ENCODE measurements around the gene SH3BGRL. TPM values are rescaled to one million over a fixed set of nuclear protein-coding genes. Genes with fewer than 3 reads are reported as not detected.

The SH3BGRL gene
- total RNA-seq, 1 experiment from 2014 or later: 46.6 TPM

- Histone ChIP-seq H3K27me3 (ENCODE audit: insufficient read depth, low read depth) (no peaks in the 10 kb centered on the region), H3K9me3 (ENCODE audit: insufficient read depth, low read depth) (no peaks in the 10 kb centered on the region), H3K36me3 (ENCODE audit: low read depth) (no peaks in the 10 kb centered on the region), H3K9me2 (ENCODE audit: insufficient read depth) (no peaks in the 10 kb centered on the region), H3K4me3 (no peak overlapping the region), H3K4me1 (replicated peaks; ENCODE audit: insufficient read depth) (no peaks in the 10 kb centered on the region), H3K79me2 (ENCODE audit: low read depth) (no peaks in the 10 kb centered on the region), H3K4me2 (no peak overlapping the region), H3F3A (ENCODE audit: insufficient read depth, low read depth) (no peaks in the 10 kb centered on the region), H2AFZ (no peak overlapping the region), H4K20me1 (ENCODE audit: insufficient read depth) (no peaks in the 10 kb centered on the region), H3K27ac (no peak overlapping the region)
- intact Hi-C loops (cut with micrococcal nuclease; ENCODE audit: unreplicated experiment): no loop called here
- ChIA-PET CTCF (no interaction called here), POLR2A (ENCODE audit: unreplicated experiment) (no interaction called here)
- TF ChIP-seq, protein P1, sequence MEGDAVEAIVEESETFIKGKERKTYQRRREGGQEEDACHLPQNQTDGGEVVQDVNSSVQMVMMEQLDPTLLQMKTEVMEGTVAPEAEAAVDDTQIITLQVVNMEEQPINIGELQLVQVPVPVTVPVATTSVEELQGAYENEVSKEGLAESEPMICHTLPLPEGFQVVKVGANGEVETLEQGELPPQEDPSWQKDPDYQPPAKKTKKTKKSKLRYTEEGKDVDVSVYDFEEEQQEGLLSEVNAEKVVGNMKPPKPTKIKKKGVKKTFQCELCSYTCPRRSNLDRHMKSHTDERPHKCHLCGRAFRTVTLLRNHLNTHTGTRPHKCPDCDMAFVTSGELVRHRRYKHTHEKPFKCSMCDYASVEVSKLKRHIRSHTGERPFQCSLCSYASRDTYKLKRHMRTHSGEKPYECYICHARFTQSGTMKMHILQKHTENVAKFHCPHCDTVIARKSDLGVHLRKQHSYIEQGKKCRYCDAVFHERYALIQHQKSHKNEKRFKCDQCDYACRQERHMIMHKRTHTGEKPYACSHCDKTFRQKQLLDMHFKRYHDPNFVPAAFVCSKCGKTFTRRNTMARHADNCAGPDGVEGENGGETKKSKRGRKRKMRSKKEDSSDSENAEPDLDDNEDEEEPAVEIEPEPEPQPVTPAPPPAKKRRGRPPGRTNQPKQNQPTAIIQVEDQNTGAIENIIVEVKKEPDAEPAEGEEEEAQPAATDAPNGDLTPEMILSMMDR (conservative IDR thresholded peaks at IDR 0.05): no peak
- no peak for TF ChIP-seq EZH2 (IDR thresholded peaks at IDR 0.05; ENCODE audit: low read depth)
- BruUV-seq (replicated peaks): no TSS peak
- no peak for DNase-seq
These were observed 39.9 kb downstream of the SH3BGRL start for GRCh38 chrX:81241753-81242152.

- no peak for DNase-seq
- Histone ChIP-seq H4K20me1 (ENCODE audit: insufficient read depth) (no peaks in the 10 kb centered on the region), H3K9me3 (ENCODE audit: insufficient read depth, low read depth) (no peaks in the 10 kb centered on the region), H3K9me2 (ENCODE audit: insufficient read depth) (no peaks in the 10 kb centered on the region), H3F3A (ENCODE audit: insufficient read depth, low read depth) (no peaks in the 10 kb centered on the region), H3K27me3 (ENCODE audit: insufficient read depth, low read depth) (no peaks in the 10 kb centered on the region), H2AFZ (no peak overlapping the region), H3K4me2 (no peak overlapping the region), H3K27ac (no peak overlapping the region), H3K4me3 (no peak overlapping the region), H3K79me2 (ENCODE audit: low read depth) (no peaks in the 10 kb centered on the region), H3K4me1 (replicated peaks; ENCODE audit: insufficient read depth) (no peaks in the 10 kb centered on the region), H3K36me3 (ENCODE audit: low read depth) (no peaks in the 10 kb centered on the region)
- intact Hi-C loops (cut with micrococcal nuclease; ENCODE audit: unreplicated experiment): no loop called here
- ChIA-PET POLR2A (ENCODE audit: unreplicated experiment) (interaction anchor here (0.5 kb wide), 1 partner anchor 18 kb away, joined by 3 read pairs; no protein-coding TSS in a partner anchor), CTCF (no interaction called here)
- TF ChIP-seq, protein P1 (conservative IDR thresholded peaks at IDR 0.05): no peak
- TF ChIP-seq EZH2 (IDR thresholded peaks at IDR 0.05; ENCODE audit: low read depth): no peak
- BruUV-seq (replicated peaks): no TSS peak
These were observed 54.0 kb downstream of the SH3BGRL start for GRCh38 chrX:81255876-81256275.

GRCh38 chrX:81257817-81258216 is 55.9 kb downstream of the SH3BGRL start:
- H4K20me1 ChIP-seq (ENCODE audit: insufficient read depth): no peaks in the 10 kb centered on the region
- no peak for TF ChIP-seq EZH2 (IDR thresholded peaks at IDR 0.05; ENCODE audit: low read depth)
- TF ChIP-seq, protein P1 (conservative IDR thresholded peaks at IDR 0.05): no peak

More at GRCh38 chrX:81257817-81258216, 55.9 kb downstream of the SH3BGRL start:
- no peak overlapping the region for H2AFZ ChIP-seq
- H3K27me3 ChIP-seq (ENCODE audit: insufficient read depth, low read depth): no peaks in the 10 kb centered on the region
- H3K9me2 ChIP-seq (ENCODE audit: insufficient read depth): no peaks in the 10 kb centered on the region
- no peak for DNase-seq
- H3K4me3 ChIP-seq: no peak overlapping the region
- H3K4me1 ChIP-seq (replicated peaks; ENCODE audit: insufficient read depth): no peaks in the 10 kb centered on the region
- no peaks in the 10 kb centered on the region for H3K79me2 ChIP-seq (ENCODE audit: low read depth)
- intact Hi-C loops (cut with micrococcal nuclease; ENCODE audit: unreplicated experiment): no loop called here
- BruUV-seq (replicated peaks): no TSS peak
- H3K4me2 ChIP-seq: no peak overlapping the region
- no peaks in the 10 kb centered on the region for H3K36me3 ChIP-seq (ENCODE audit: low read depth)
- ChIA-PET CTCF (no interaction called here), POLR2A (ENCODE audit: unreplicated experiment) (no interaction called here)
- H3K9me3 ChIP-seq (ENCODE audit: insufficient read depth, low read depth): no peaks in the 10 kb centered on the region
- no peaks in the 10 kb centered on the region for H3F3A ChIP-seq (ENCODE audit: insufficient read depth, low read depth)
- H3K27ac ChIP-seq: no peak overlapping the region

All from PC-9 (cell line).